Measurements from ENCODE around the gene KRTAP2-1. TPM values are rescaled to one million over a fixed set of nuclear protein-coding genes. Genes with fewer than 3 reads are reported as not detected.
"Not testable (repeated sequence)": the region's sequence is repeated elsewhere in the genome, so short reads cannot be mapped to it uniquely, and the experiment has no call there.

KRTAP2-1 gene
- total and polyA plus RNA-seq, 2 of the 8 experiments (the other 6 are each of a cell fraction or from before 2014, with no cell fraction given): not detected

DNA sequence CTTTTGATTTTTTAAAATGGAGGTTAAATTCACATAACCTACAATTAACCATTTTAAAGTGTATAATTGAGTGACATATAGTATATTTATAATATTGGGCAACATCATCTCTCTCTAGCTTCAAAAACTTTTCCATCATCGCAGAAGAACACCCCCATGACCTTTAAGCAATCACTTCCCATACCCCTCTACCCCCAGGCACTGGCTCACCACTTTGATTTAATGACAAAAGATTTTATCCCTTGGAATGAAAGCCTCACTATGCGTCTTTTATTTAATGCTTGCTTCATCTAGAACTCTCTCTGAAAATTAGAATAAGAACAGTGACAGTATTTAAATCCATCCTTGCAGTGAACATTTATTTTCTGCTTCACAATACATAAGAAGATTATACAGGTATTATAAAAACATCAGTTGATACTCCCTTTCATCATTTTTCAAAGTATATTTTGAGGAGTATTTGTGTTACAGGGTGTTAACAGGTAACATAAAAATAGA is 9.2 kb downstream of the KRTAP2-1 start (continued):
- TF ChIP-seq, protein P1, sequence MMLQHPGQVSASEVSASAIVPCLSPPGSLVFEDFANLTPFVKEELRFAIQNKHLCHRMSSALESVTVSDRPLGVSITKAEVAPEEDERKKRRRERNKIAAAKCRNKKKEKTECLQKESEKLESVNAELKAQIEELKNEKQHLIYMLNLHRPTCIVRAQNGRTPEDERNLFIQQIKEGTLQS (IDR thresholded peaks at IDR 0.05; ENCODE audit: insufficient read depth, low read depth, low read length): no peak
- no peak for TF ChIP-seq NANOG (IDR thresholded peaks at IDR 0.05; ENCODE audit: insufficient read depth, low read depth, low read length, poor library complexity, severe bottlenecking)

DNA sequence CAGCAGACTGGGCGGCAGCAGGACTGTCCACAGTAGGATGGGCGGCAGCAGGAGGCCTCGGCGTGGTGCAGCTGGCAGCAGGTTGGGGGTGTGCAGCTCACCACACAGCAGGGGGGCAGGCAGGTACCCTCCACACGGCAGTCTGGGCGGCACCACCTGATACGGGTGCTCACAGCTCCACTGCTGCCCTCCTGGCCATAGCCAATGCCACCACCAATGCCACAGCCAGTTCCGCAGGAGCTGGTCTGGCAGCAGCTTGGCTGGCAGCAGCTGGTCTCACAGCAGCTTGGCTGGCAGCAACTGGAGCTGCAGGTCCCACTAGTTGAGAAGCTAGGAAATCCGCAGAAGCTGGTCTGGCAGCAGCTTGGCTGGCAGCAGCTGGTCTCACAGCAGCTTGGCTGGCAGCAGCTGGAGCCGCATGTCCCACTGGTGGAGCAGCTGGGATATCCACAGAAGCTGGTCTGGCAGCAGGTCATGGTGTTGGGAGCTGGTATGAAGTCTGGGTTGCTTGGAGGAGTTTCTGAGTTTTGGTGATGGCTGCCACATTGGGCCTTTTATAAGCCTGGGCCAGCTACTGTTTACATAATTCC is 12.7 kb downstream of the KRTAP2-1 start, which contains the start of gene KRTAP1-3:
Gene KRTAP1-3 (minus strand): TSS at position 529 of the 590 bp plus-strand sequence. CDS start 53 bp downstream, at position 476.
- H3K23me2 ChIP-seq (ENCODE audit: low read depth, low read length); H3K9me3 ChIP-seq (ENCODE audit: insufficient read depth in 2 of 2, low read depth in 1 of 2, low read length in 1 of 2); H3K56ac ChIP-seq (replicated peaks; ENCODE audit: insufficient read length, low read depth, low read length); H3K23ac ChIP-seq (ENCODE audit: insufficient read length); H3K79me2 ChIP-seq (ENCODE audit: control insufficient read depth in 1 of 2, insufficient read depth in 2 of 2, low read length in 2 of 2); H2AK5ac ChIP-seq (ENCODE audit: low read depth, low read length); H3K4ac ChIP-seq (replicated peaks; ENCODE audit: insufficient read length, low read depth, low read length); H4K91ac ChIP-seq (replicated peaks; ENCODE audit: insufficient read length, low read length); H2BK120ac ChIP-seq (replicated peaks; ENCODE audit: low read depth, low read length); FAIRE-seq; H2BK5ac ChIP-seq (ENCODE audit: low read depth, low read length); H2BK12ac ChIP-seq (ENCODE audit: low read depth, low read length); H3K79me1 ChIP-seq (ENCODE audit: low read depth, low read length); H3K18ac ChIP-seq (ENCODE audit: extremely low read depth, low read length); H3K9ac ChIP-seq (replicated peaks in 1 of 4; ENCODE audit: extremely low read depth in 1 of 4, low read depth in 3 of 4, low read length in 3 of 4); H3K36me3 ChIP-seq (ENCODE audit: control insufficient read depth in 2 of 4, insufficient read depth in 4 of 4, low read length in 3 of 4); H3K4me3 ChIP-seq (ENCODE audit: extremely low read depth in 1 of 4, insufficient read depth in 2 of 4, low read depth in 3 of 4, low read length in 4 of 4); POLR2A ChIA-PET (ENCODE audit: partially characterized antibody); H4K20me1 ChIP-seq (replicated peaks in 1 of 2; ENCODE audit: control insufficient read depth in 1 of 2, insufficient read depth in 2 of 2, low read length in 2 of 2); DNase-seq (ENCODE audit: low read depth in 1 of 2, low spot score in 2 of 2); H2AFZ ChIP-seq (ENCODE audit: low read length); H4K5ac ChIP-seq (ENCODE audit: insufficient read length, low read depth, low read length); H2BK15ac ChIP-seq (ENCODE audit: low read length); H4K8ac ChIP-seq (ENCODE audit: extremely low read depth, insufficient read depth, low read length); H3K27me3 ChIP-seq (replicated peaks in 1 of 4; ENCODE audit: control insufficient read depth in 3 of 4, extremely low read depth in 1 of 4, insufficient read depth in 3 of 4, low read length in 3 of 4); H3K4me2 ChIP-seq (ENCODE audit: insufficient read depth in 1 of 2, low read depth in 2 of 2, low read length in 2 of 2); H2BK20ac ChIP-seq (ENCODE audit: low read length); H3K14ac ChIP-seq (ENCODE audit: insufficient read length); H3K4me1 ChIP-seq (replicated peaks in 1 of 4; ENCODE audit: control insufficient read depth in 3 of 4, insufficient read depth in 4 of 4, low read length in 3 of 4); H3K27ac ChIP-seq (ENCODE audit: low read depth, low read length): not testable (repeated sequence)
- CTCF ChIA-PET (ENCODE audit: partially characterized antibody): interaction anchor here (1.1 kb wide), 1 partner anchor 288 kb away, joined by 3 read pairs; no protein-coding TSS in a partner anchor
- WGBS, 2 experiments (ENCODE audit: extremely low coverage in 1 of 2, insufficient coverage in 1 of 2, insufficient read length in 1 of 2, insufficient replicate concordance in 2 of 2, low coverage in 1 of 2, low lambda C conversion rate in 2 of 2, missing lambda C conversion rate in 1 of 2): 88% methylated on average over 7 of the region's 10 CpGs; no CpG with 5 or more reads in 1 of the 2 experiments

All from H1 (cell line).